GM12875 (cell line): ENCODE results near the gene SPINK5.

Experiments
- H3K4me3 ChIP-seq: one replicate; pipeline ENCODE4 v1.5.1; 2011; ENCODE audit warnings: low read depth, low read length, control low read depth
- CTCF ChIP-seq: IDR thresholded peaks from 2 replicates; pipeline ENCODE4 v1.5.1; 2011; ENCODE audit warnings: low read depth, mild to moderate bottlenecking, control low read depth, inconsistent platforms, low read length, moderate library complexity, borderline replicate concordance; ENCODE audit not compliant: insufficient read depth

SPINK5 gene

GRCh38 chr5:148075529-148075928 lies 11.7 kb downstream of the SPINK5 start:
- TF ChIP-seq CTCF = no peak

GRCh38 chr5:148083203-148083602 lies 19.4 kb downstream of the SPINK5 start:
- no peak for TF ChIP-seq CTCF
- no peak overlapping the region for H3K4me3 ChIP-seq

More at GRCh38 chr5:148075529-148075928, 11.7 kb downstream of the SPINK5 start:
- no peak overlapping the region for H3K4me3 ChIP-seq

GRCh38 chr5:148084269-148084668 lies 20.5 kb downstream of the SPINK5 start:
- TF ChIP-seq CTCF = no peak
- H3K4me3 ChIP-seq = no peak overlapping the region

- no peak overlapping the region for H3K4me3 ChIP-seq
- TF ChIP-seq CTCF = no peak
These were observed 21.5 kb downstream of the SPINK5 start for GRCh38 chr5:148085310-148085709.

- no peak for TF ChIP-seq CTCF
These were observed 22.4 kb downstream of the SPINK5 start for GRCh38 chr5:148085977-148086705.

GRCh38 chr5:148090146-148090772 lies 26.5 kb downstream of the SPINK5 start:
- no peak for TF ChIP-seq CTCF
- H3K4me3 ChIP-seq = no peak overlapping the region

More at GRCh38 chr5:148085977-148086705, 22.4 kb downstream of the SPINK5 start:
- no peak overlapping the region for H3K4me3 ChIP-seq

GRCh38 chr5:148090773-148091250 lies 27.0 kb downstream of the SPINK5 start:
- no peak overlapping the region for H3K4me3 ChIP-seq
- TF ChIP-seq CTCF = no peak
